Measurements from ENCODE around the gene DYNC2H1. TPM values are rescaled to one million over a fixed set of nuclear protein-coding genes. Genes with fewer than 3 reads are reported as not detected.

DYNC2H1 gene
- polyA plus RNA-seq, 4 donors, result 0.22 to 9.1 (median 2.4) TPM

- 83 to 100% (median 86%) methylated on average over 1 of the region's 1 CpG for WGBS, 3 donors
- H3K9me3 ChIP-seq (ENCODE audit: control insufficient read depth in 2 of 2, insufficient read depth in 1 of 2, low read depth in 1 of 2, low read length in 1 of 2), result no peaks in the 10 kb centered on the region
- H3K27ac ChIP-seq (ENCODE audit: low read depth in 1 of 3, low read length in 2 of 3), result no peak overlapping the region
- H3K4me1 ChIP-seq (ENCODE audit: control insufficient read depth in 3 of 3, insufficient read depth in 2 of 3, low read depth in 1 of 3, low read length in 2 of 3), result no peaks in the 10 kb centered on the region
- H3K36me3 ChIP-seq (ENCODE audit: control insufficient read depth in 3 of 3, insufficient read depth in 2 of 3, low read depth in 1 of 3, low read length in 3 of 3), result no peaks in the 10 kb centered on the region
- H3K4me3 ChIP-seq (ENCODE audit: low read depth in 1 of 3, low read length in 3 of 3), result no peak overlapping the region
- no peak for DNase-seq
- FAIRE-seq, result no peak
- H3K27me3 ChIP-seq (ENCODE audit: control insufficient read depth in 3 of 3, insufficient read depth in 3 of 3, low read length in 3 of 3), result no peaks in the 10 kb centered on the region
Observed at GRCh38 chr11:103497268-103497667, 388.0 kb downstream of the DYNC2H1 start.

- Histone ChIP-seq H3K9me3 (ENCODE audit: control insufficient read depth in 2 of 2, insufficient read depth in 1 of 2, low read depth in 1 of 2, low read length in 1 of 2) (no peaks in the 10 kb centered on the region), H3K27ac (ENCODE audit: low read depth in 1 of 3, low read length in 2 of 3) (no peak overlapping the region), H3K36me3 (ENCODE audit: control insufficient read depth in 3 of 3, insufficient read depth in 2 of 3, low read depth in 1 of 3, low read length in 3 of 3) (no peaks in the 10 kb centered on the region), H3K4me3 (ENCODE audit: low read depth in 1 of 3, low read length in 3 of 3) (no peak overlapping the region), H3K4me1 (ENCODE audit: control insufficient read depth in 3 of 3, insufficient read depth in 2 of 3, low read depth in 1 of 3, low read length in 2 of 3) (no peaks in the 10 kb centered on the region), H3K27me3 (ENCODE audit: control insufficient read depth in 3 of 3, insufficient read depth in 3 of 3, low read length in 3 of 3) (no peaks in the 10 kb centered on the region)
- 60 to 77% (median 76%) methylated on average over 3 of the region's 3 CpGs for WGBS, 3 donors
- DNase-seq, result no peak
- no peak for FAIRE-seq
Observed at GRCh38 chr11:103499710-103500340, 390.6 kb downstream of the DYNC2H1 start.

GRCh38 chr11:103515283-103515682 lies 406.1 kb downstream of the DYNC2H1 start:
- H3K4me3 ChIP-seq (ENCODE audit: low read depth in 1 of 3, low read length in 3 of 3), result no peak overlapping the region
- no peaks in the 10 kb centered on the region for H3K36me3 ChIP-seq (ENCODE audit: control insufficient read depth in 3 of 3, insufficient read depth in 2 of 3, low read depth in 1 of 3, low read length in 3 of 3)
- no peak overlapping the region for H3K27ac ChIP-seq (ENCODE audit: low read depth in 1 of 3, low read length in 2 of 3)
- H3K4me1 ChIP-seq (ENCODE audit: control insufficient read depth in 3 of 3, insufficient read depth in 2 of 3, low read depth in 1 of 3, low read length in 2 of 3), result no peaks in the 10 kb centered on the region
- peaks cover 0 to 3% (median 0%) of the 10 kb centered on the region in 3 donors for H3K27me3 ChIP-seq (ENCODE audit: control insufficient read depth in 3 of 3, insufficient read depth in 3 of 3, low read length in 3 of 3)
- peaks cover 0 to 7% of the 10 kb centered on the region in 2 donors for H3K9me3 ChIP-seq (ENCODE audit: control insufficient read depth in 2 of 2, insufficient read depth in 1 of 2, low read depth in 1 of 2, low read length in 1 of 2)
- no peak for DNase-seq
- FAIRE-seq, result no peak
- WGBS, 3 donors, result 37 to 61% (median 44%) methylated on average over 1 of the region's 1 CpG

- Histone ChIP-seq H3K4me3 (ENCODE audit: low read depth in 1 of 3, low read length in 3 of 3) (no peak overlapping the region), H3K9me3 (ENCODE audit: control insufficient read depth in 2 of 2, insufficient read depth in 1 of 2, low read depth in 1 of 2, low read length in 1 of 2) (peaks cover 0 to 7% of the 10 kb centered on the region in 2 donors), H3K36me3 (ENCODE audit: control insufficient read depth in 3 of 3, insufficient read depth in 2 of 3, low read depth in 1 of 3, low read length in 3 of 3) (no peaks in the 10 kb centered on the region), H3K27ac (ENCODE audit: low read depth in 1 of 3, low read length in 2 of 3) (no peak overlapping the region), H3K4me1 (ENCODE audit: control insufficient read depth in 3 of 3, insufficient read depth in 2 of 3, low read depth in 1 of 3, low read length in 2 of 3) (no peaks in the 10 kb centered on the region), H3K27me3 (ENCODE audit: control insufficient read depth in 3 of 3, insufficient read depth in 3 of 3, low read length in 3 of 3) (no peaks in the 10 kb centered on the region)
- DNase-seq (no peak), FAIRE-seq (no peak)
- WGBS, 3 donors, result 80 to 88% (median 87%) methylated on average over 3 of the region's 3 CpGs
Observed at GRCh38 chr11:103520792-103521191, 411.6 kb downstream of the DYNC2H1 start.

- Histone ChIP-seq H3K36me3 (ENCODE audit: control insufficient read depth in 3 of 3, insufficient read depth in 2 of 3, low read depth in 1 of 3, low read length in 3 of 3) (no peaks in the 10 kb centered on the region), H3K4me1 (ENCODE audit: control insufficient read depth in 3 of 3, insufficient read depth in 2 of 3, low read depth in 1 of 3, low read length in 2 of 3) (no peaks in the 10 kb centered on the region), H3K27ac (ENCODE audit: low read depth in 1 of 3, low read length in 2 of 3) (no peak overlapping the region), H3K27me3 (ENCODE audit: control insufficient read depth in 3 of 3, insufficient read depth in 3 of 3, low read length in 3 of 3) (no peaks in the 10 kb centered on the region), H3K9me3 (ENCODE audit: control insufficient read depth in 2 of 2, insufficient read depth in 1 of 2, low read depth in 1 of 2, low read length in 1 of 2) (no peaks in the 10 kb centered on the region), H3K4me3 (ENCODE audit: low read depth in 1 of 3, low read length in 3 of 3) (no peak overlapping the region)
- FAIRE-seq (no peak), DNase-seq (no peak)
- 11 to 44% (median 29%) methylated on average over 2 of the region's 2 CpGs for WGBS, 3 donors
Observed at GRCh38 chr11:103525069-103525468, 415.8 kb downstream of the DYNC2H1 start.

- WGBS, 3 donors, result 30 to 46% (median 37%) methylated on average over 3 of the region's 3 CpGs
- Histone ChIP-seq H3K4me3 (ENCODE audit: low read depth in 1 of 3, low read length in 3 of 3) (no peak overlapping the region), H3K27ac (ENCODE audit: low read depth in 1 of 3, low read length in 2 of 3) (no peak overlapping the region), H3K27me3 (ENCODE audit: control insufficient read depth in 3 of 3, insufficient read depth in 3 of 3, low read length in 3 of 3) (no peaks in the 10 kb centered on the region), H3K4me1 (ENCODE audit: control insufficient read depth in 3 of 3, insufficient read depth in 2 of 3, low read depth in 1 of 3, low read length in 2 of 3) (no peaks in the 10 kb centered on the region), H3K36me3 (ENCODE audit: control insufficient read depth in 3 of 3, insufficient read depth in 2 of 3, low read depth in 1 of 3, low read length in 3 of 3) (no peaks in the 10 kb centered on the region), H3K9me3 (ENCODE audit: control insufficient read depth in 2 of 2, insufficient read depth in 1 of 2, low read depth in 1 of 2, low read length in 1 of 2) (no peaks in the 10 kb centered on the region)
- no peak for DNase-seq
- FAIRE-seq, result no peak
Observed at GRCh38 chr11:103528046-103528445, 418.8 kb downstream of the DYNC2H1 start.

- Histone ChIP-seq H3K36me3 (ENCODE audit: control insufficient read depth in 3 of 3, insufficient read depth in 2 of 3, low read depth in 1 of 3, low read length in 3 of 3) (no peaks in the 10 kb centered on the region), H3K9me3 (ENCODE audit: control insufficient read depth in 2 of 2, insufficient read depth in 1 of 2, low read depth in 1 of 2, low read length in 1 of 2) (no peaks in the 10 kb centered on the region), H3K4me3 (ENCODE audit: low read depth in 1 of 3, low read length in 3 of 3) (no peak overlapping the region), H3K27ac (ENCODE audit: low read depth in 1 of 3, low read length in 2 of 3) (no peak overlapping the region), H3K27me3 (ENCODE audit: control insufficient read depth in 3 of 3, insufficient read depth in 3 of 3, low read length in 3 of 3) (no peaks in the 10 kb centered on the region), H3K4me1 (ENCODE audit: control insufficient read depth in 3 of 3, insufficient read depth in 2 of 3, low read depth in 1 of 3, low read length in 2 of 3) (no peaks in the 10 kb centered on the region)
- 35 to 58% (median 51%) methylated on average over 2 of the region's 2 CpGs for WGBS, 3 donors
- DNase-seq (no peak), FAIRE-seq (no peak)
Observed at GRCh38 chr11:103528596-103528995, 419.4 kb downstream of the DYNC2H1 start.

- WGBS, 3 donors, result 65 to 76% (median 65%) methylated on average over 4 of the region's 4 CpGs
- no peak for DNase-seq
- H3K36me3 ChIP-seq (ENCODE audit: control insufficient read depth in 3 of 3, insufficient read depth in 2 of 3, low read depth in 1 of 3, low read length in 3 of 3), result no peaks in the 10 kb centered on the region
- no peaks in the 10 kb centered on the region for H3K27me3 ChIP-seq (ENCODE audit: control insufficient read depth in 3 of 3, insufficient read depth in 3 of 3, low read length in 3 of 3)
- H3K4me3 ChIP-seq (ENCODE audit: low read depth in 1 of 3, low read length in 3 of 3), result no peak overlapping the region
- no peaks in the 10 kb centered on the region for H3K4me1 ChIP-seq (ENCODE audit: control insufficient read depth in 3 of 3, insufficient read depth in 2 of 3, low read depth in 1 of 3, low read length in 2 of 3)
- H3K9me3 ChIP-seq (ENCODE audit: control insufficient read depth in 2 of 2, insufficient read depth in 1 of 2, low read depth in 1 of 2, low read length in 1 of 2), result no peaks in the 10 kb centered on the region
- FAIRE-seq, result no peak
- no peak overlapping the region for H3K27ac ChIP-seq (ENCODE audit: low read depth in 1 of 3, low read length in 2 of 3)
Observed at GRCh38 chr11:103529181-103529684, 420.0 kb downstream of the DYNC2H1 start.

Data from small intestine (tissue), 7 donors.